ENCODE results near the gene LY9.

DNA sequence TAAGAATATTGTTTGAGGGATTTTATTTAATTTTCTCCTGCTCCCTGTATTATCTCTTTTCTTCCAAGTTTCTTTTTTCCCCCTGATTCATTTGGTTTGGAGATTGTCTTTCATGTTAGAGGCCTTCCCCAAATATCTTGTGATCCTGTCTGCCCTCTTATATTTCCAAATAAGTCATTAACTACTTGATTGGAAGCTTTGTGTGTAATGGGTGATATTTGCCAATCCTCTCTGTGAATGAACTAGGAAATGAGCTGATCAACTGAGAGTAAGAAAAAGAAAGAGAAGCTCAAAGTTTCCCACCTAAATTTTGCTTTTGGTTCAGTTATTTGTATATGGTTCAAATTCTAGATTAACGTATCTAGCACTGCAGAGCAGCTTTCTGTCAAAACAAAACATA lies 23.6 kb upstream of the LY9 start:
- TF ChIP-seq, protein P1, sequence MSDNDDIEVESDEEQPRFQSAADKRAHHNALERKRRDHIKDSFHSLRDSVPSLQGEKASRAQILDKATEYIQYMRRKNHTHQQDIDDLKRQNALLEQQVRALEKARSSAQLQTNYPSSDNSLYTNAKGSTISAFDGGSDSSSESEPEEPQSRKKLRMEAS (IDR thresholded peaks at IDR 0.05), result no peak
- TF ChIP-seq, protein P2, sequence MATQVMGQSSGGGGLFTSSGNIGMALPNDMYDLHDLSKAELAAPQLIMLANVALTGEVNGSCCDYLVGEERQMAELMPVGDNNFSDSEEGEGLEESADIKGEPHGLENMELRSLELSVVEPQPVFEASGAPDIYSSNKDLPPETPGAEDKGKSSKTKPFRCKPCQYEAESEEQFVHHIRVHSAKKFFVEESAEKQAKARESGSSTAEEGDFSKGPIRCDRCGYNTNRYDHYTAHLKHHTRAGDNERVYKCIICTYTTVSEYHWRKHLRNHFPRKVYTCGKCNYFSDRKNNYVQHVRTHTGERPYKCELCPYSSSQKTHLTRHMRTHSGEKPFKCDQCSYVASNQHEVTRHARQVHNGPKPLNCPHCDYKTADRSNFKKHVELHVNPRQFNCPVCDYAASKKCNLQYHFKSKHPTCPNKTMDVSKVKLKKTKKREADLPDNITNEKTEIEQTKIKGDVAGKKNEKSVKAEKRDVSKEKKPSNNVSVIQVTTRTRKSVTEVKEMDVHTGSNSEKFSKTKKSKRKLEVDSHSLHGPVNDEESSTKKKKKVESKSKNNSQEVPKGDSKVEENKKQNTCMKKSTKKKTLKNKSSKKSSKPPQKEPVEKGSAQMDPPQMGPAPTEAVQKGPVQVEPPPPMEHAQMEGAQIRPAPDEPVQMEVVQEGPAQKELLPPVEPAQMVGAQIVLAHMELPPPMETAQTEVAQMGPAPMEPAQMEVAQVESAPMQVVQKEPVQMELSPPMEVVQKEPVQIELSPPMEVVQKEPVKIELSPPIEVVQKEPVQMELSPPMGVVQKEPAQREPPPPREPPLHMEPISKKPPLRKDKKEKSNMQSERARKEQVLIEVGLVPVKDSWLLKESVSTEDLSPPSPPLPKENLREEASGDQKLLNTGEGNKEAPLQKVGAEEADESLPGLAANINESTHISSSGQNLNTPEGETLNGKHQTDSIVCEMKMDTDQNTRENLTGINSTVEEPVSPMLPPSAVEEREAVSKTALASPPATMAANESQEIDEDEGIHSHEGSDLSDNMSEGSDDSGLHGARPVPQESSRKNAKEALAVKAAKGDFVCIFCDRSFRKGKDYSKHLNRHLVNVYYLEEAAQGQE (IDR thresholded peaks at IDR 0.05), result no peak
- TF ChIP-seq TAF1 (conservative IDR thresholded peaks at IDR 0.05) (no peak), EGR1 (IDR thresholded peaks at IDR 0.05; ENCODE audit: low read depth in 2 of 2) (no peak), JUND (IDR thresholded peaks at IDR 0.05) (no peak), YY1 (IDR thresholded peaks at IDR 0.05) (no peak), RAD21 (IDR thresholded peaks at IDR 0.05) (no peak), GABPA (IDR thresholded peaks at IDR 0.05 in 1 of 2, conservative IDR thresholded peaks at IDR 0.05 in 1 of 2) (no peak), HNF4A (conservative IDR thresholded peaks at IDR 0.05) (no peak)
- TF ChIP-seq, protein P3, sequence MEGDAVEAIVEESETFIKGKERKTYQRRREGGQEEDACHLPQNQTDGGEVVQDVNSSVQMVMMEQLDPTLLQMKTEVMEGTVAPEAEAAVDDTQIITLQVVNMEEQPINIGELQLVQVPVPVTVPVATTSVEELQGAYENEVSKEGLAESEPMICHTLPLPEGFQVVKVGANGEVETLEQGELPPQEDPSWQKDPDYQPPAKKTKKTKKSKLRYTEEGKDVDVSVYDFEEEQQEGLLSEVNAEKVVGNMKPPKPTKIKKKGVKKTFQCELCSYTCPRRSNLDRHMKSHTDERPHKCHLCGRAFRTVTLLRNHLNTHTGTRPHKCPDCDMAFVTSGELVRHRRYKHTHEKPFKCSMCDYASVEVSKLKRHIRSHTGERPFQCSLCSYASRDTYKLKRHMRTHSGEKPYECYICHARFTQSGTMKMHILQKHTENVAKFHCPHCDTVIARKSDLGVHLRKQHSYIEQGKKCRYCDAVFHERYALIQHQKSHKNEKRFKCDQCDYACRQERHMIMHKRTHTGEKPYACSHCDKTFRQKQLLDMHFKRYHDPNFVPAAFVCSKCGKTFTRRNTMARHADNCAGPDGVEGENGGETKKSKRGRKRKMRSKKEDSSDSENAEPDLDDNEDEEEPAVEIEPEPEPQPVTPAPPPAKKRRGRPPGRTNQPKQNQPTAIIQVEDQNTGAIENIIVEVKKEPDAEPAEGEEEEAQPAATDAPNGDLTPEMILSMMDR (IDR thresholded peaks at IDR 0.05; ENCODE audit: low read depth, low read length, missing input control), result no peak
- TF ChIP-seq, protein P4, sequence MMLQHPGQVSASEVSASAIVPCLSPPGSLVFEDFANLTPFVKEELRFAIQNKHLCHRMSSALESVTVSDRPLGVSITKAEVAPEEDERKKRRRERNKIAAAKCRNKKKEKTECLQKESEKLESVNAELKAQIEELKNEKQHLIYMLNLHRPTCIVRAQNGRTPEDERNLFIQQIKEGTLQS (IDR thresholded peaks at IDR 0.05), result no peak
